A673 (cell line): ENCODE results near the gene PROM1. TPM values are rescaled to one million over a fixed set of nuclear protein-coding genes. Genes with fewer than 3 reads are reported as not detected.

Source experiments
- BruUV-seq: library from RNA; stranded (reverse); fragments of 400-500 nt; replicated peaks from 2 replicates; lab custom pipeline; 2021; lab: Mats Ljungman, UMichigan
- CTCF ChIA-PET: fragments of 300-600 bp; sonication (Branson Sonifier 250); formaldehyde crosslinking; loops from one replicate; lab custom pipeline; 2022; ENCODE audit warnings: antibody characterized with exemption; lab: Charles Lee
- POLR2A ChIA-PET: fragments of 300-600 bp; sonication (Branson Sonifier 250); formaldehyde crosslinking; loops from one replicate; lab custom pipeline; 2022; ENCODE audit warnings: antibody characterized with exemption; ENCODE audit not compliant: low non-redundant PET; lab: Charles Lee
- DNase-seq: peaks from one replicate; pipeline ENCODE4 v3.0.0-alpha.2; 2015; ENCODE audit warnings: low spot score
- H3K27ac ChIP-seq: fragments of 200-600 bp; sonication (generic); 2 replicates; pipeline ENCODE4 v1.5.1; 2016; ENCODE audit warnings: mixed run types, low read depth, mild to moderate bottlenecking, mixed read lengths, antibody characterized with exemption, low read length; ENCODE audit not compliant: poor library complexity, severe bottlenecking
- H3K27me3 ChIP-seq: fragments of 200-600 bp; sonication (generic); replicated peaks from 2 replicates; pipeline ENCODE4 v1.6.1; 2017; ENCODE audit warnings: mixed run types, low read depth, mild to moderate bottlenecking, mixed read lengths, antibody characterized with exemption, low read length; ENCODE audit not compliant: insufficient read depth, poor library complexity
- H3K36me3 ChIP-seq: fragments of 200-600 bp; sonication (generic); 2 replicates; pipeline ENCODE4 v1.6.1; 2016; ENCODE audit warnings: mixed run types, mild to moderate bottlenecking, mixed read lengths, antibody characterized with exemption, low read length; ENCODE audit not compliant: insufficient read depth, poor library complexity, severe bottlenecking
- H3K4me1 ChIP-seq: fragments of 200-600 bp; sonication (generic); 2 replicates; pipeline ENCODE4 v1.6.1; 2017; ENCODE audit warnings: mixed run types, mild to moderate bottlenecking, mixed read lengths, antibody characterized with exemption, low read length; ENCODE audit not compliant: insufficient read depth, poor library complexity, severe bottlenecking
- H3K4me3 ChIP-seq: fragments of 200-600 bp; sonication (generic); 2 replicates; pipeline ENCODE4 v1.5.1; 2016; ENCODE audit warnings: low read depth, mixed run types, mild to moderate bottlenecking, mixed read lengths, low read length; ENCODE audit not compliant: poor library complexity, severe bottlenecking
- H3K9me3 ChIP-seq: fragments of 200-600 bp; sonication (generic); 2 replicates; pipeline ENCODE4 v1.6.1; 2016; ENCODE audit warnings: mixed run types, low read depth, mild to moderate bottlenecking, mixed read lengths, antibody characterized with exemption, low read length; ENCODE audit not compliant: poor library complexity, severe bottlenecking
- EZH2 ChIP-seq: fragments of 200-600 bp; sonication (generic); IDR thresholded peaks from 2 replicates; pipeline ENCODE4 v1.6.1; 2017; ENCODE audit warnings: borderline replicate concordance, low read depth, mild to moderate bottlenecking, mixed read lengths, antibody characterized with exemption, low read length; ENCODE audit not compliant: poor library complexity, severe bottlenecking
- intact Hi-C: fragments of 100-400 bp; cut with micrococcal nuclease; formaldehyde crosslinking; loops from one replicate; pipeline ENCODE4 v1.10.0; 2022; ENCODE audit not compliant: unreplicated experiment
- total RNA-seq: library from RNA; stranded (reverse); gene quantifications from 2 replicates; pipeline ENCODE4 v1.2.3, GENCODE V29; 2021
- TF ChIP-seq, protein P1 (sequence below): fragments of 300-800, 200-600 bp; sonication (generic); conservative IDR thresholded peaks from 2 replicates; pipeline ENCODE4 v1.5.1; 2017; ENCODE audit warnings: low read depth, mild to moderate bottlenecking, antibody characterized with exemption, low read length, moderate library complexity, mixed read lengths

The PROM1 gene
- total RNA-seq, 1 experiment from 2014 or later = 13.9 TPM

DNA sequence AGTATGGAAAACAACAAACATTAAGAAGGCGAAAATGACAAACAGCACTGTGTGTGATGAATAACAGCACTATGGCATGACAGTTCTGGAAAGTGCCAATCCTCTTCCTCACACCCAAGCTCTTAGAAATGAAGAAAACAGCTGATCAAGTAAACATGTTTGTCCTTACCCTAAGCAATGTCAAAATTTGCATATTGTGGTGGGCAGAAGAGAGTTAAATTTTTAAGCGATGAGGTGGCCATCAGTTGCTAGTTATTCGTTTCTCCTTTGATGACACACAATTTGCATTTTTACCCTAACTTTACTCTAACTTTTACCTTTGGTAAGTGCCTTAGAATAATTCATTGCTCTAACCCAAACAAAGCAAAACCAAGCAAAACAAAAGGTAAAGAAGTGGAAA is 8.8 kb downstream of the PROM1 start:
- H3K27ac ChIP-seq = no peak overlapping the region
- no TSS peak for BruUV-seq
- CTCF ChIA-PET = no interaction called here
- H3K9me3 ChIP-seq = no peaks in the 10 kb centered on the region
- no peaks in the 10 kb centered on the region for H3K27me3 ChIP-seq
- no peak overlapping the region for H3K4me3 ChIP-seq
- TF ChIP-seq, protein P1, sequence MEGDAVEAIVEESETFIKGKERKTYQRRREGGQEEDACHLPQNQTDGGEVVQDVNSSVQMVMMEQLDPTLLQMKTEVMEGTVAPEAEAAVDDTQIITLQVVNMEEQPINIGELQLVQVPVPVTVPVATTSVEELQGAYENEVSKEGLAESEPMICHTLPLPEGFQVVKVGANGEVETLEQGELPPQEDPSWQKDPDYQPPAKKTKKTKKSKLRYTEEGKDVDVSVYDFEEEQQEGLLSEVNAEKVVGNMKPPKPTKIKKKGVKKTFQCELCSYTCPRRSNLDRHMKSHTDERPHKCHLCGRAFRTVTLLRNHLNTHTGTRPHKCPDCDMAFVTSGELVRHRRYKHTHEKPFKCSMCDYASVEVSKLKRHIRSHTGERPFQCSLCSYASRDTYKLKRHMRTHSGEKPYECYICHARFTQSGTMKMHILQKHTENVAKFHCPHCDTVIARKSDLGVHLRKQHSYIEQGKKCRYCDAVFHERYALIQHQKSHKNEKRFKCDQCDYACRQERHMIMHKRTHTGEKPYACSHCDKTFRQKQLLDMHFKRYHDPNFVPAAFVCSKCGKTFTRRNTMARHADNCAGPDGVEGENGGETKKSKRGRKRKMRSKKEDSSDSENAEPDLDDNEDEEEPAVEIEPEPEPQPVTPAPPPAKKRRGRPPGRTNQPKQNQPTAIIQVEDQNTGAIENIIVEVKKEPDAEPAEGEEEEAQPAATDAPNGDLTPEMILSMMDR = no peak
- TF ChIP-seq EZH2 = no peak
- DNase-seq = no peak
- H3K4me1 ChIP-seq = peaks cover 8% of the 10 kb centered on the region
- POLR2A ChIA-PET = no interaction called here
- intact Hi-C loops = no loop called here
- H3K36me3 ChIP-seq = no peaks in the 10 kb centered on the region

DNA sequence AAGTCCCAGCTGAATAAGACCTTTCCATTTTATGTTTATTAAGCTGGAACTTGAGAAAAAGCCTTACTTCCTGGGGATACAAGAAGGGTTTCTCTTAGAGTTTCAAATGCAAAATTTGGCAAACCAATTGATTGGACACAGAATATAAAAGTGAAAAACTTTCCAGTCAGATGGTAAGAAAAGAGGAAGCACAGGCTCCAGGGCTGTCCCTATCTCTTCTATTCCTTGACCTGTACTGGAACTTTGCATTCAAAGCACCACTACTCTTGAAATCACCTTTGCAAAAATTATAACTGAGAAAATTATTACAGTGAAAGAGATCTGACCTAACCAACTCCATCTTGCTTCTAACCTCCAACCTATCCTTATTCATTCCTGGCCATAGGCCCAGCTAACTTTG is 11.7 kb downstream of the PROM1 start:
- H3K9me3 ChIP-seq = no peaks in the 10 kb centered on the region
- H3K4me3 ChIP-seq = no peak overlapping the region
- CTCF ChIA-PET = no interaction called here
- POLR2A ChIA-PET = no interaction called here
- no peak overlapping the region for H3K27ac ChIP-seq
- H3K27me3 ChIP-seq = no peaks in the 10 kb centered on the region
- BruUV-seq = no TSS peak
- H3K36me3 ChIP-seq = no peaks in the 10 kb centered on the region
- intact Hi-C loops = no loop called here
- peaks cover 8% of the 10 kb centered on the region for H3K4me1 ChIP-seq
- TF ChIP-seq EZH2 = no peak
- DNase-seq = no peak

DNA sequence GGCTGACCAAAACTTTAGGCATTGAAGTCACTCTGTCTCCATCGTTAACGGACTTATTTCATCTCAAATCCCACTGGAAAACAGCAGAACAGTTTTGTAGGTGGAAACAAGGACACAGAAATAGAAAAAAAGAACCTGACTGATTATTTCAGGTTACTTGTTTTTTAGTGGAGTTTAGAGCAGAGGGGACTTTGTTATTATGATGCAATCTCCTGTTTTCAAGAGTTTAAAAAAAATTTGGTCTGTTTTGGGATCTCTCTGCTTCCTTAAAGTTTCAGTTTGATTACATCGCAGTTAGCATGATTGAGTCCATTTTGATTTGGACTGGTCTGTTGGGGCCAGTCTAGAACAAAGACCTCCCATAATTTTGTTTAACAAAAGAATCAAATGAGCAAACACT is 13.6 kb downstream of the PROM1 start:
- ChIA-PET POLR2A (no interaction called here), CTCF (no interaction called here)
- DNase-seq = no peak

DNA sequence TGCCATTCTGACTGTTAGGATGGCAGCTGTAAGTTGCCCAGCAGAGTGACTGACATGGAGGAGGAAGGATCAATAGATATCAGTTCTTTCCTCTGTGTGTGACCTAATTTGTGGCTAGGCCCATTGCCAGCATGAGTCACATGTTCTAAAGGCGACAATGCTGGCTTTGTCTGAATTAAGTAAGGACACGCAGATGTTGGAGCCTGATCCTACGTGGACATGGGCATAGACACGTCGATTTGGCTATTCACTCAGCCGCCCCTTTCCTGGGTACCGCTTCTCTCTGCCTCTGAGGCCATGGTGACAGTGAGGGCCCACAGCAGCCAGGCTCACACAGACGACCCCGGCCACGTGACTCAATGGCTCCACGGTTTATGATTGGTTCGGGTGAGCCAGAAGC is 16.3 kb downstream of the PROM1 start:
- no peak for DNase-seq
- ChIA-PET CTCF (no interaction called here), POLR2A (no interaction called here)
- Histone ChIP-seq H3K4me1 (peaks cover 4% of the 10 kb centered on the region), H3K27me3 (no peaks in the 10 kb centered on the region), H3K4me3 (no peak overlapping the region), H3K27ac (no peak overlapping the region), H3K36me3 (no peaks in the 10 kb centered on the region), H3K9me3 (no peaks in the 10 kb centered on the region)
- intact Hi-C loops = no loop called here
- no TSS peak for BruUV-seq
- TF ChIP-seq EZH2 = no peak
- TF ChIP-seq, protein P1 = no peak

More for the DNA sequence above, 13.6 kb downstream of the PROM1 start:
- no peak overlapping the region for H3K27ac ChIP-seq
- no peaks in the 10 kb centered on the region for H3K27me3 ChIP-seq
- BruUV-seq = no TSS peak
- intact Hi-C loops = no loop called here
- no peaks in the 10 kb centered on the region for H3K9me3 ChIP-seq
- peaks cover 12% of the 10 kb centered on the region for H3K4me1 ChIP-seq
- H3K36me3 ChIP-seq = no peaks in the 10 kb centered on the region
- TF ChIP-seq, protein P1 = no peak
- no peak for TF ChIP-seq EZH2
- H3K4me3 ChIP-seq = no peak overlapping the region
